ENCODE results near the gene CCDC196. TPM values are rescaled to one million over a fixed set of nuclear protein-coding genes. Genes with fewer than 3 reads are reported as not detected.

The CCDC196 gene
- not detected for total RNA-seq

- Histone ChIP-seq H3K4me1 (peaks cover 0 to 4% (median 0%) of the 10 kb centered on the region in 4 donors), H3K36me3 (no peaks in the 10 kb centered on the region), H3K27ac (no peak within 1 kb of the TSS), H3K4me3 (no peak within 1 kb of the TSS), H3K27me3 (no peaks in the 10 kb centered on the region), H3K9me3 (no peaks in the 10 kb centered on the region)
- TF ChIP-seq POLR2A (IDR thresholded peaks at IDR 0.05) (no peak), CTCF (IDR thresholded peaks at IDR 0.05) (no peak), EP300 (IDR thresholded peaks at IDR 0.05) (no peak), POLR2AphosphoS5 (IDR thresholded peaks at IDR 0.05) (no peak)
- DNase-seq (no peak), ATAC-seq (ENCODE audit: low FRiP score in 2 of 2) (no peak)
- WGBS, 2 donors, result 74 to 75% methylated on average over 2 of the region's 2 CpGs
Measured at GRCh38 chr14:66485910-66486421, at the start of gene CCDC196. Gene CCDC196, plus strand, starts transcription at chr14:66486371. Its CDS starts 132 bp downstream, at chr14:66486503.

GRCh38 chr14:66440801-66441200, 45.4 kb upstream of the CCDC196 start:
- ATAC-seq (ENCODE audit: low FRiP score in 2 of 2) (no peak), DNase-seq (no peak)
- 76 to 84% methylated on average over 5 of the region's 5 CpGs for WGBS, 2 donors
- Histone ChIP-seq H3K27ac (no peak overlapping the region), H3K27me3 (no peaks in the 10 kb centered on the region), H3K9me3 (peaks cover 0 to 8% (median 4%) of the 10 kb centered on the region in 4 donors), H3K36me3 (no peaks in the 10 kb centered on the region), H3K4me1 (no peaks in the 10 kb centered on the region), H3K4me3 (no peak overlapping the region)
- no peak for TF ChIP-seq POLR2AphosphoS5 (IDR thresholded peaks at IDR 0.05)
- no peak for TF ChIP-seq POLR2A (IDR thresholded peaks at IDR 0.05)
- no peak for TF ChIP-seq EP300 (IDR thresholded peaks at IDR 0.05)
- no peak for TF ChIP-seq CTCF (IDR thresholded peaks at IDR 0.05)

- 68 to 69% methylated on average over 4 of the region's 4 CpGs for WGBS, 2 donors
- peaks cover 0 to 4% (median 0%) of the 10 kb centered on the region in 4 donors for H3K9me3 ChIP-seq
- no peak overlapping the region for H3K27ac ChIP-seq
- H3K4me3 ChIP-seq, result no peak overlapping the region
- H3K27me3 ChIP-seq, result no peaks in the 10 kb centered on the region
- ATAC-seq (ENCODE audit: low FRiP score in 2 of 2) (no peak), DNase-seq (no peak)
- TF ChIP-seq POLR2A (IDR thresholded peaks at IDR 0.05) (no peak), EP300 (IDR thresholded peaks at IDR 0.05) (no peak), CTCF (IDR thresholded peaks at IDR 0.05) (no peak), POLR2AphosphoS5 (IDR thresholded peaks at IDR 0.05) (no peak)
- H3K36me3 ChIP-seq, result no peaks in the 10 kb centered on the region
- H3K4me1 ChIP-seq, result no peaks in the 10 kb centered on the region
Measured at GRCh38 chr14:66442953-66443571, 43.1 kb upstream of the CCDC196 start.

- WGBS, 2 donors, result 28 to 59% methylated on average over 2 of the region's 2 CpGs
- Histone ChIP-seq H3K36me3 (no peaks in the 10 kb centered on the region), H3K4me3 (no peak overlapping the region), H3K9me3 (peaks cover 0 to 4% (median 0%) of the 10 kb centered on the region in 4 donors), H3K4me1 (no peaks in the 10 kb centered on the region), H3K27me3 (no peaks in the 10 kb centered on the region), H3K27ac (no peak overlapping the region)
- TF ChIP-seq POLR2A (IDR thresholded peaks at IDR 0.05) (no peak), POLR2AphosphoS5 (IDR thresholded peaks at IDR 0.05) (no peak), CTCF (IDR thresholded peaks at IDR 0.05) (no peak), EP300 (IDR thresholded peaks at IDR 0.05) (no peak)
- DNase-seq (no peak), ATAC-seq (ENCODE audit: low FRiP score in 2 of 2) (no peak)
Measured at GRCh38 chr14:66443785-66444184, 42.4 kb upstream of the CCDC196 start.

Data from upper lobe of left lung (tissue), 6 donors.